ENCODE results near the gene KDM2B.

The KDM2B gene

DNA sequence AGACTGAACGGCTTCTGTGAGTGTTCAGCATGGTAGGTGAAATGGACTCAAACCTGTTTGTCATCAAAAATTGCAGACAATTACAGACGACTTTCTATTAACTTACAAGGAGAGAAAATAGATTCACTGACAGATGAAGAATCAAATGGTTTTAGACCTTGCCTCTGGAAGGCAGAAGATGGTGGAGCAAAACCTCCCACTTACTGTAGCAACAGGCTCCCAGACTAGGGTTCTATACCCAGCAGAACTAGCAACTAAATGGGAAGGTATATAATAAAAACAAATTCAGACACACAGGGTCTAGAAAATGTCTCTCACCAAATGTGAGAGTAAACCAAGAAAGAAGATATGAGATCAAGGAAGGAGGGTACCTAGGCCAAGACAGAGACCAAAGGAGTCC lies 144.1 kb downstream of the KDM2B start:
- DNase-seq (ENCODE audit: insufficient read length, low spot score) (no peak), FAIRE-seq (no peak)
- no peak for TF ChIP-seq CTCF (IDR thresholded peaks at IDR 0.05; ENCODE audit: insufficient read depth, missing control alignments)

- no peak for TF ChIP-seq CTCF (IDR thresholded peaks at IDR 0.05; ENCODE audit: insufficient read depth, missing control alignments)
- FAIRE-seq = no peak
- DNase-seq (ENCODE audit: insufficient read length, low spot score) = no peak
Observed at GRCh38 chr12:121432740-121433480, 147.9 kb downstream of the KDM2B start.

- no peak for DNase-seq (ENCODE audit: insufficient read length, low spot score)
- FAIRE-seq = no peak
- TF ChIP-seq CTCF (IDR thresholded peaks at IDR 0.05; ENCODE audit: insufficient read depth, missing control alignments) = no peak
Observed at GRCh38 chr12:121430833-121431415, 149.9 kb downstream of the KDM2B start.

- TF ChIP-seq CTCF (IDR thresholded peaks at IDR 0.05; ENCODE audit: insufficient read depth, missing control alignments) = no peak
- FAIRE-seq (no peak), DNase-seq (ENCODE audit: insufficient read length, low spot score) (no peak)
Observed at GRCh38 chr12:121428883-121429282, 151.9 kb downstream of the KDM2B start.

- FAIRE-seq = no peak
- no peak for DNase-seq (ENCODE audit: insufficient read length, low spot score)
Observed at GRCh38 chr12:121427556-121428050, 153.2 kb downstream of the KDM2B start.

GRCh38 chr12:121424624-121424975 lies 156.2 kb downstream of the KDM2B start:
- DNase-seq (ENCODE audit: insufficient read length, low spot score) (no peak), FAIRE-seq (no peak)
- TF ChIP-seq CTCF (IDR thresholded peaks at IDR 0.05; ENCODE audit: insufficient read depth, missing control alignments) = no peak

More at GRCh38 chr12:121427556-121428050, 153.2 kb downstream of the KDM2B start:
- no peak for TF ChIP-seq CTCF (IDR thresholded peaks at IDR 0.05; ENCODE audit: insufficient read depth, missing control alignments)

All from D721Med (cell line).